ENCODE data around the gene SYT7.

DNA sequence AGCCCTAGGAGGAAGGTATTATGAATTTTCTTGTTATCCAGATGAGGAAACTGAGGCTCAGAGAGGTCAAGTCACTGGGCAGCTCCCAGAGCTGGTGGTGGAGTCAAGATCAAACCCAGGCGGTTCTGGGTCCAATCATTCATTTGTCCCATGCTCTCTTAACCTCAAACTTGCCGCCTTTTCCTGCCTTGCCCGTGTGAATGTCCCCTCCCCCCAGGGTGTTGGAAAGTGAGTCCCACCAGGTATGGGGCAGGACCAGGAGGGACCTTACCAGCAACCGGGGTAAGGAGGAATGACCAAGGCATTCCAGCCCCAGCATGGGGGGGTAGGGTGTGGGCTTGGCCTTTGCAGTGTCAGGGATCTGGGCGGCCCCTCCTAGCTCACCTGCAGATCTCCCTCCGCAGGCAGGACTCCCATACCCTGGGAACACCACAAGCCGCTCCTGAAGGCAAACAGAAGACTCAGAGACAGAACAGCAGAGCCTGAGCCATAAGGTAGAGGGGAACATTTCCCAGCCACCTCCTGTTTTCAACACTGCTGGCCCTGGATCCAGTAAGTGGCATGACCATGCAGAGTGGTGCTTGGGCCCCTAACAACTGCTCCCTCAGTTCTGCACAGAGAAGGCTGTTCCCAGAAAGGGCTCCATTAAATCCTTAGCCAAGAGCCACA lies 41.2 kb upstream of the SYT7 start:
- no peak for TF ChIP-seq POLR2A (IDR thresholded peaks at IDR 0.05; ENCODE audit: low read length)
- TF ChIP-seq GATA1 (IDR thresholded peaks at IDR 0.05; ENCODE audit: low read depth, low read length), result no peak
